Mucosa of stomach (tissue), 1 donor: ENCODE results near the gene PTS.
A peak's percentile ranks its signal among the peaks of the same experiment; 100 is the strongest.

Experiments
- H3K27me3 ChIP-seq: one replicate; pipeline ENCODE4 v1.7.0; 2013; ENCODE audit warnings: mild to moderate bottlenecking, low read length; ENCODE audit not compliant: control insufficient read depth, insufficient read depth
- H3K36me3 ChIP-seq: one replicate; pipeline ENCODE4 v1.7.0; 2013; ENCODE audit warnings: low read length; ENCODE audit not compliant: control insufficient read depth, insufficient read depth
- H3K4me1 ChIP-seq: one replicate; pipeline ENCODE4 v1.7.0; 2013; ENCODE audit warnings: mild to moderate bottlenecking, low read length; ENCODE audit not compliant: control insufficient read depth, insufficient read depth
- H3K4me3 ChIP-seq: one replicate; pipeline ENCODE4 v1.7.0; 2013; ENCODE audit warnings: low read length
- H3K9ac ChIP-seq: one replicate; pipeline ENCODE4 v1.7.0; 2013; ENCODE audit warnings: mild to moderate bottlenecking, low read length, moderate library complexity
- H3K9me3 ChIP-seq: one replicate; pipeline ENCODE4 v1.7.0; 2013; ENCODE audit warnings: mild to moderate bottlenecking, low read length, moderate library complexity; ENCODE audit not compliant: control insufficient read depth
- donor health status: Pancreatic carcinoma.

Gene PTS

DNA sequence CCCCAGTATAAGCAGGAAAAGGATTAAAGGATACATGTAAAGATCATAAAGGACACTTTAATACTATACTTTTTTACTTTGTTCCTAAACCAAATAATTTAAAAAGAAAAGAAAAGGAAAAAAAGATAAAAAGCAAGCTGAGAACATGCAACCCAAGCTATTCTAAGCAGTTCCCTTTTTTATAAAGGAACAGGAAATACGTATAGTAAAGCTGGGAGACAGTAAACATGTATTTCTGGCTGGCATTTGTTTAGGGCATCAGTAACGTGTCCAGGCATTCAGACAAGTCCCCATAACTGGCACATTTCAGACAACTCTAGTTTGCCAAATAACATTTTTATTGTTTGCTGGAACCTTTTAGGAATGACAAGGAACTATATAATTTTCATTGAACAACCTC lies 26.0 kb upstream of the PTS start:
- H3K36me3 ChIP-seq = no peaks in the 10 kb centered on the region
- no peak overlapping the region for H3K9ac ChIP-seq
- no peaks in the 10 kb centered on the region for H3K9me3 ChIP-seq
- H3K4me1 ChIP-seq = no peaks in the 10 kb centered on the region
- no peak overlapping the region for H3K4me3 ChIP-seq
- H3K27me3 ChIP-seq = no peaks in the 10 kb centered on the region

DNA sequence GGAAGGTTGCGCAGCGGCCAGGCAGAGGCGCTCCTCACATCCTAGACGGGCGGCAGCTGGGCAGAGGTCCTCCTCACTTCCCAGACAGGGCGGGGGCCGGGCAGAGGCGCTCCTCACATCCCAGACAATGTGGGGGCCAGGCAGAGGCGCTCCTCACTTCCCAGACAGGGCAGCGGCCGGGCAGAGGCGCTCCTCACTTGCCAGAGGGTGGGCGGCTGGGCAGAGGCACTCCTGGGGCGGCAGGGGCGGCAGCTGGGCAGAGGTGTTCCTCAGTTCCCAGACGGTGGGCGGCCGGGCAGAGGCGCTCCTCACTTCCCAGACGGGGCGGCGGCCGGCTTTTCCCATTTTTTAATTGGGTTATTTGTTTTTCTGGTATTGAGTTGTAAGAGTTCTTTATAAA lies 20.2 kb upstream of the PTS start:
- Histone ChIP-seq H3K9me3 (no peaks in the 10 kb centered on the region), H3K36me3 (no peaks in the 10 kb centered on the region), H3K9ac (no peak overlapping the region), H3K4me3 (no peak overlapping the region), H3K4me1 (no peaks in the 10 kb centered on the region), H3K27me3 (no peaks in the 10 kb centered on the region)

DNA sequence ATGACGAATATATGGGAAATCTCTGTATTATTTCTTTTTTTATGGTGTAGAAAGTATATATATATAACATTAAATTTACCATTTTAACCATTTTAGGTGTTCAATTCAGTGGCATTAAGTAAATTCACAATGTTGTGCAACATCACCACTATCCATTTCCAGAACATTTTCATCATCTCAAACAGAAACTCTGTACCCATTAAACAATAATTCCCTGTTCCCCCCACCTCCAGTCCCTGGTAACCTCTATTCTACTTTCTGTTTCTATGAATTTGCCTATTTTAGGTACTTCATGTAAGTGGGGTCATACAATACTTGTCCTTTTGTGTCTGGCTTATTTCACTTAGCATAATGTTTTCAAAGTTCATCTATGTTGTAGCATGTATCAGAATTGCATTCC lies 15.3 kb upstream of the PTS start:
- Histone ChIP-seq H3K9ac (no peak overlapping the region), H3K36me3 (no peaks in the 10 kb centered on the region), H3K9me3 (no peaks in the 10 kb centered on the region), H3K4me1 (no peaks in the 10 kb centered on the region), H3K4me3 (no peak overlapping the region), H3K27me3 (no peaks in the 10 kb centered on the region)

DNA sequence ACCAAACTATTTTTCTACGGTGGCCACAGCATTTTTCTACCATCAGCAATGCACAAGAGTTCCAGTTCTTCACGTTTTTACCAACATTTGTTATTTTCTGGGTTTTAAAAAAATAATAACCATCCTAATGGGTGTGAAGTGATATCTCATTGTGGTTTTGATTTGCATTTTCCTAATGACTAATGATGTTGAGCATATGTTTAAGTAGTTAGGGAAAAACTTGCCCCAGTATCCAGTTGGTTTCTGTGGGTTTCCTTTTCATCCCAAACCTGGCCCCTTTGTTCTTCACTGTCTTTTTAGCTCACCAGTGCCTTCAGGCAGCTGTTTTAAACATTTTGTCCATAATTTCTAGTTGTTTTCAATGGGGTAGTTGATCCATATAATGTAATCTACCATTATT lies 14.7 kb upstream of the PTS start:
- Histone ChIP-seq H3K4me1 (no peaks in the 10 kb centered on the region), H3K9ac (no peak overlapping the region), H3K27me3 (no peaks in the 10 kb centered on the region), H3K36me3 (no peaks in the 10 kb centered on the region), H3K4me3 (no peak overlapping the region), H3K9me3 (no peaks in the 10 kb centered on the region)

DNA sequence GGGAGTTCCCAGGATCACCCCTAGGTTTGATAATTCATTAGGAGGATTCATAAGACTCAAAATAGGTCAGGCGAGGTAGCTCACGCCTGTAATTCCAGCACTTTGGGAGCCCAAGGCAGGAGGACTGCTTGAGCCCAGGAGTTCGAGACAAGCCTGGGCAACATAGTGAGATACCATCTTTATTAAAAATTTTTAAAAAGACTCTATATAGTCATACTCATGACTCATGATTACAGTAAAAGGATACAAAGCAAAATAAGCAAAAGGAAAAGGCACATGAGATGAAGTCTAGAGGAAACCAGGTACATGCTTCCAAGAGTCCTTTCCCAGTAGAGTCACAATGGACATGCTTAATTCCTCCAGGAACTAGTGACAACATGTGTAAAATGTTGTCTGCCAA lies 13.9 kb upstream of the PTS start:
- Histone ChIP-seq H3K4me3 (no peak overlapping the region), H3K36me3 (no peaks in the 10 kb centered on the region), H3K9me3 (no peaks in the 10 kb centered on the region), H3K4me1 (no peaks in the 10 kb centered on the region), H3K27me3 (no peaks in the 10 kb centered on the region), H3K9ac (no peak overlapping the region)

DNA sequence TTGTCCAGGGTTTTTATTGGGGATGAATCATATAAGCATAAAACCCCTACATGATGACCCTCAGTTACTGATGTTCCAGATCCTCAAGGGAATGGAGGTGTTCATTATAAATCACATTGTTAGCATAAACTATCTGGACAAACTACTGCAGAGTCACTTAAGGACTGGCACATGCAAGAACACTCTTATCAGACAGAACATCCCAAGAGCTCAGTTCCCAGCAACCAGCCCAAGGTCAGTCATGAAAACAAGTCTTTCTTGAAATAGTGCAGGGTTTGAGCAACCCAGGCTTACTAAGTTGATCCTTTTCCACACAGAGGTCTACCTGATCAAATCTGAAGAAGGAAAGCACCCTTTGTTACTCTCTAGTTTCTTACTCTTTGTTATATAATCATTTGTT lies 13.5 kb upstream of the PTS start:
- H3K9me3 ChIP-seq = no peaks in the 10 kb centered on the region
- H3K27me3 ChIP-seq = no peaks in the 10 kb centered on the region
- no peak overlapping the region for H3K9ac ChIP-seq
- no peak overlapping the region for H3K4me3 ChIP-seq
- no peaks in the 10 kb centered on the region for H3K36me3 ChIP-seq
- H3K4me1 ChIP-seq = no peaks in the 10 kb centered on the region

DNA sequence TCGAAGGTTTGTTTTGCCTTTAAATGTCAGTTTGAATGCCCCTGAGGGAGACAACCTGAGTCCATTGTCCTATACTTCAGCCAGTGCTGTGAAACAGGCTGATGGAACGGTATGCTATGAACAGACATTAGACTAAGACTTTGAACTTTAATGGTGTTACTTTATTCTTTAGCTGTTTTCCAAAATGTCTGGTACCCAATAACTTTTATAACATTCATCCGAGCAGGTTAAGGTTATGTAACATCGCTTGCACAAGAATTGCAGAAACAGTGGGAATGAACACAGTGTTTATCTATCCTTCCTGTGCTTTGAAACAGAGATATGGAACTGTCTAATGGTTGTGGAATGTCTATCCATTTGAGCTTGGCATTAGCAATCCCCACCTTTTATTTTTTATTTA lies 12.5 kb upstream of the PTS start:
- Histone ChIP-seq H3K9ac (no peak overlapping the region), H3K27me3 (no peaks in the 10 kb centered on the region), H3K9me3 (no peaks in the 10 kb centered on the region), H3K4me3 (no peak overlapping the region), H3K36me3 (no peaks in the 10 kb centered on the region), H3K4me1 (no peaks in the 10 kb centered on the region)

DNA sequence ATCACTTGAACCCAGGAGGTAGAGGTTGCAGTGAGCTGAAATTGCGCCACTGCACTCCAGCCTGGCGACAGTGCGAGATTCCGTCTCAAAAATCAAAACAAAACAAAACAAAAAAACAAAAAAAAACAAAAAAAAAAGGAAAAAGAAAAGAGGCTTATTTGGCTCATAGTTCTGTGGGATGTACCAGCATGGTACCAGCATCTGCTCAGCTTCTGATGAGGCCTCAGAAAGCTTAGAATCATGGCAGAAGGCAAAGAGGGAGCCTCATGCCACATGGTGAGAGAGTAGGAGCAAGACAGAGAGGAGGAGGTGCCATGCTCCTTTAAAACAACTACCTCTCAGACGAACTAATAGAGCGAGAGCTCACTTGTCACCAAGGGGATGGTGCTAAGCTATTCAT lies 10.6 kb upstream of the PTS start:
- H3K4me3 ChIP-seq = no peak overlapping the region
- no peaks in the 10 kb centered on the region for H3K27me3 ChIP-seq
- no peaks in the 10 kb centered on the region for H3K36me3 ChIP-seq
- peaks cover 3% of the 10 kb centered on the region for H3K4me1 ChIP-seq
- no peak overlapping the region for H3K9ac ChIP-seq
- no peaks in the 10 kb centered on the region for H3K9me3 ChIP-seq

DNA sequence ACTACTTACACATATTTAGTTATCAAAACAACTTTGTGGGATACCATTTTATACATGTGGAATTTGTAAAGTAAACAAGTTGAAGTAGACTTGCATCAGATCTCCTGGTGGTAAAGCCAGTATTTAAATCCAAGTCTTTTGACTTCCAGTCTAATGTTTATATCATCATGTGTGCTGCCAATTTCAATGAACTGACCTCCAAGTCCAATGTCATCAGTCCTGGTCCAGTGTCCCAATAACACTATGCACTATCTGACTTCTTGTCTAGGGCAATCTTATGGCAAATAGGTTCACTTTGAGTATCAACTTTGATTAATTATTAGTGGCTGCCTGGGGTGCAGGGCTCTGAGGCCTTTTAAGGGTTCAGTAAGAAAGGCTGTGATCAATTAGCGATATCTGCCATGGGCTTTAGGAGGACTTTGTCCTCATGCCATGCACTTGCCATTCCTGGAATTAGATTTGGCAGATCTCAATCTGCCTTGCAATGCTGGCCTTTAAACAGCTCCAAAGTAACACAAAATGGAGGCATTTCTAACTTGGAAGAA lies 9.6 kb upstream of the PTS start:
- Histone ChIP-seq H3K36me3 (no peaks in the 10 kb centered on the region), H3K27me3 (no peaks in the 10 kb centered on the region), H3K9me3 (no peaks in the 10 kb centered on the region), H3K4me3 (no peak overlapping the region), H3K9ac (no peak overlapping the region), H3K4me1 (peaks cover 3% of the 10 kb centered on the region)

DNA sequence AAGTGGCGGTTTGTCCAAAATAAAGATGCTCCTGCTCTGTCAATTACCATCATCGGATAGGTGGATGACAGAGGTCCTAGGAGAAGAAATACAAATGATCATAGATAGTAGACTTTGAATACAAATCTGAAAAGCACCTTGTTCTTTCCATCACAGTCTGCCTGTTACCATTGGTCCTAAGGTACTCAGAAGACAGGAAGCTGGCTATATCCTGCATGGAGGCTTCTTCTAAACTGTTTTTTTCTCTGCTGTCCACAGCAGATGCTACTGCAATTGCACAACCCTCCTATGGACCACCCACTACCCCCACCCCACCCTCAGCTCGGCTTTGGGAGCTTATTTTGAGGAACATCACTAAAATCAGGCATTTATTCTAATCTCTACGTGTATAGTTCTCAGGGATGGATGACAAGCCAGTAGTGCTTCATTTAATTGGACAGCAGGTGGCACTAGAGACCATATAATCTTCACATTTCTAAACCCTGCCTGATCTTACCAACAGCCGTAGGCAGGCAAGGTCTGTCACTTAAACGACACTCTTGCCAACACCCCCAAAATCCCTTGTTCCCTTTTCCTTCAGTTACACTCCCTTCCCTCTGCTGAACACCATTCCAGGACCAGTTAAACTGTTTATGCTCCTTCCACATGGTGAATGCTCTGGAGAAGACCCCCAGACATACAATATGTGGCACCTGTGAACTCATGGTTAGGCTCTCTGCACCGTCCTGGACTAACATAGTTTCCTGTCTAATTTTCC lies 6.6 kb upstream of the PTS start:
- H3K36me3 ChIP-seq = no peaks in the 10 kb centered on the region
- H3K27me3 ChIP-seq = no peaks in the 10 kb centered on the region
- H3K9ac ChIP-seq = peak overlapping the region; percentile 44

DNA sequence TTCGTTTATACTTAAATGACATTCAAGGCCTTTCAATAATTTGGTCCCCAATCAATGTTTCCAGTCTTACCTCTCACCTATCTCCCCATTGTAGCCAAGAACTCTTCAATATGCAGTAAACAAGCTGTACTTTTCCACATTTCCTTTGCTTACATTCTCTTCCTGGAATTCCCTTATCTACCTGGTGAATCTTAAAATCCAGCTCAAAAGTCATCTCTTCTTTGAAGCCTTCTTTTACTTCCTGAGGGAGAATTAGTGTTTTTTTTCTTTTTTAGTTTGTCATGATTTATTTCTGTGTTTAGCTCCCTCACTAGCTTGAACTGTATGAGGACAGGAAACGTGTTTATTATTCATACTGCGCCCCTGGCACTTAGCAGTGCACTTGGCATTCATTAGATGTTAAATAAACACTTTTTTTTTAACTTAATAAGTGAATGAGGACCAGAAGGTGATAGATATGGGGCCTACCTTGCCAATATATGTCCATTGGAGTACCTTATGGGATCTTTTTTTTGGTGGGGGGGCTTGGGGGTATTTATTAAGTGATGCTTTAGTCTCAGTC lies 4.9 kb upstream of the PTS start:
- H3K27me3 ChIP-seq = no peaks in the 10 kb centered on the region
- peaks cover 3% of the 10 kb centered on the region for H3K4me1 ChIP-seq
- no peak overlapping the region for H3K9ac ChIP-seq

More for the DNA sequence above, 6.6 kb upstream of the PTS start:
- H3K4me3 ChIP-seq = no peak overlapping the region
- no peaks in the 10 kb centered on the region for H3K9me3 ChIP-seq
- peaks cover 3% of the 10 kb centered on the region for H3K4me1 ChIP-seq

DNA sequence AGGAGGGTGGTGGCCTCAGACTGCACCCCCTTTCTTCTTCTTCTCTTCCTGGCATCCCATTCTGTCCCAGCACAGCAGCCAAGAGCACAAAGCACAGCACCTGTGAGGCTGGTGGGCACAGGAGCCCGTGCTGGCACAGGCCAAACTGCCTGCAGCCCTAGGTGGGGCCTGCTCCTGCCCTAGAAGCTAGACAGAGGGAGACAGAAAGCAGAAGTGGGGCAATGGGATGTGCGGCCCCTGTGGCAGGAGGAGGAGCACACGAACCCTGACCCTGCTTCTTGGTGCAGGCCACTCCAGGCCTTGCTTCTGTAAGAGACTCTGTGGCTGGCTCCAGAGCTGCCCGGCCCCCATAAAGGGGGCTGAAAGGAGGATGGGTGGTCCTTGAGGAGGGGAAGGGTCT lies 3.9 kb upstream of the PTS start:
- Histone ChIP-seq H3K36me3 (no peaks in the 10 kb centered on the region), H3K27me3 (no peaks in the 10 kb centered on the region), H3K9me3 (no peaks in the 10 kb centered on the region), H3K4me3 (no peak overlapping the region), H3K4me1 (peaks cover 7% of the 10 kb centered on the region), H3K9ac (no peak overlapping the region)

More for the DNA sequence above, 4.9 kb upstream of the PTS start:
- no peaks in the 10 kb centered on the region for H3K9me3 ChIP-seq
- no peak overlapping the region for H3K4me3 ChIP-seq
- H3K36me3 ChIP-seq = no peaks in the 10 kb centered on the region
